Stimulated activated effector memory CD8-positive, alpha-beta T cell treated with anti-CD3 and anti-CD28 coated beads, Interleukin-12 subunit alpha, Interleukin-12 subunit beta, amount 100 ng/mL, for 72 hours (primary cell): ENCODE measurements around the gene CCDC188.

Source experiments
- ATAC-seq: fragments of 150-1000 bp; cut with Tn5 transposase; 2 replicates; pipeline ENCODE4 v1.10.0; 2021
- DNase-seq, 2 donors: peaks; one replicate each; pipeline ENCODE4 v3.0.0; 2021 to 2022; ENCODE audit warnings: low spot score in 2 of 2
- H3K27ac Mint-ChIP-seq: one replicate; pipeline ENCODE4 v1.8.0; 2022; ENCODE audit warnings: mild to moderate bottlenecking, mixed read lengths
- H3K36me3 Mint-ChIP-seq: one replicate; pipeline ENCODE4 v1.8.0; 2022; ENCODE audit warnings: mild to moderate bottlenecking, mixed read lengths
- H3K4me1 Mint-ChIP-seq: one replicate; pipeline ENCODE4 v1.8.0; 2022; ENCODE audit warnings: mixed read lengths
- H3K4me3 Mint-ChIP-seq: one replicate; pipeline ENCODE4 v1.8.0; 2022; ENCODE audit warnings: mild to moderate bottlenecking, mixed read lengths
- H3K9me3 Mint-ChIP-seq: one replicate; pipeline ENCODE4 v1.8.0; 2022; ENCODE audit warnings: mixed read lengths

Gene CCDC188

GRCh38 chr22:20116376-20116950, 34.4 kb downstream of the CCDC188 start:
- peaks cover 62% of the 10 kb centered on the region for H3K4me1 Mint-ChIP-seq
- no peak for DNase-seq
- peak overlapping the region; percentile 97 for H3K27ac Mint-ChIP-seq
- no peaks in the 10 kb centered on the region for H3K9me3 Mint-ChIP-seq
- H3K4me3 Mint-ChIP-seq: peak overlapping the region; percentile 87
- no peak for ATAC-seq
- peaks cover 100% of the 10 kb centered on the region for H3K36me3 Mint-ChIP-seq

GRCh38 chr22:20115691-20116375, 35.0 kb downstream of the CCDC188 start, which contains the start of gene RANBP1:
TSS of gene RANBP1 (plus strand) at chr22:20116104. CDS start at chr22:20116185, 81 bp downstream.
- Mint-ChIP-seq H3K9me3 (no peaks in the 10 kb centered on the region), H3K36me3 (peaks cover 100% of the 10 kb centered on the region), H3K4me1 (peaks cover 65% of the 10 kb centered on the region), H3K27ac (peak within 1 kb of the TSS; percentile 97), H3K4me3 (peak within 1 kb of the TSS; percentile 87)
- ATAC-seq (no peak), DNase-seq (no peak)

DNA sequence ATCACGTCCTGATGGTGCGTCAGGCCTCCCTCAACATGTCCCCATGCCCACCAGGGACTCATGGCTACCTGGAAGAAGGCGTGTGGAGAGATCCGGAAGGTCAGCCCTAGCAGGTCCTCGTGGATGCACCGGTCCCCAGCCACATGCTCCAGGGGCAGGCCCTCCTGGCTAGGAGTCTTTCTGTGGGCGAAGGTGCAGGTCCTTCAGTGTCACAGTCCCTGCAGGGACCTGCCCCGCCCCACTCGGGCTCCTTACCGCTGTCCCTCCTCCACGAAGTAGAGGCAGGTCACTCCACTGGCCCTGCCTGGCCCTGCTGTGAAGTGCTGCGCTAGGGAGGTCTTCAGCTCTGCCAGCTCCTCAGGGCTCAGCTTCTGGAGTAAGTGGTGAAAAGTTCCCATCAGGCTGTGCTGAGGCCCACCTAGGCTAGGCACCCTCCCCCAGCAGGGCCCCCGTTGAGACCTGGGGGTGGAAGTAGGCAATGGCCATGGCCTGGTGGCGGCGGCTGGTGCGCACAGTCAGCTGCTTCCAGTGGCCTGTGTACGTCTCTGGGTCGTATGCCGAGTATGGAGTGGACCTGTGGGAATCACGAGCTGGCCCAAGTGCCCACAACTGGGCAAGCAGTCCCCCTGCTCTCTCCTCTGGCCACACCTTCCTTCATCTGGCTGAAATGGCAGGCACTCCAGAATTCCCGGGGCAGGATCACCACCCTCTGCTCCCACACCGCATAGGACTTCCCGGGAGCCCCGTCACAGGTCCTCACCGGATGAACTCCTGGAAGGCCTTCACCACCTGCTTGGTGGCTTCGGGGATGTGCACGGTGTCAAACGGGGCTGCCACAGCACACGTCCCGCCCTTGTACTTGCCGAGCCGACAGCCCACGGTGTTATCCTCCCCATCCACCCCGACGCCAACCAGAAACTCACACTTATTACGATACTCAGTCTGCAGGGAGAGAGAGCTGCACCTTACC, 36.1 kb downstream of the CCDC188 start:
- peaks cover 58% of the 10 kb centered on the region for H3K4me1 Mint-ChIP-seq
- peak overlapping the region; percentile 97 for H3K27ac Mint-ChIP-seq
- no peaks in the 10 kb centered on the region for H3K9me3 Mint-ChIP-seq
- H3K4me3 Mint-ChIP-seq: peak overlapping the region; percentile 87
- ATAC-seq (no peak), DNase-seq (no peak)
- peaks cover 100% of the 10 kb centered on the region for H3K36me3 Mint-ChIP-seq

DNA sequence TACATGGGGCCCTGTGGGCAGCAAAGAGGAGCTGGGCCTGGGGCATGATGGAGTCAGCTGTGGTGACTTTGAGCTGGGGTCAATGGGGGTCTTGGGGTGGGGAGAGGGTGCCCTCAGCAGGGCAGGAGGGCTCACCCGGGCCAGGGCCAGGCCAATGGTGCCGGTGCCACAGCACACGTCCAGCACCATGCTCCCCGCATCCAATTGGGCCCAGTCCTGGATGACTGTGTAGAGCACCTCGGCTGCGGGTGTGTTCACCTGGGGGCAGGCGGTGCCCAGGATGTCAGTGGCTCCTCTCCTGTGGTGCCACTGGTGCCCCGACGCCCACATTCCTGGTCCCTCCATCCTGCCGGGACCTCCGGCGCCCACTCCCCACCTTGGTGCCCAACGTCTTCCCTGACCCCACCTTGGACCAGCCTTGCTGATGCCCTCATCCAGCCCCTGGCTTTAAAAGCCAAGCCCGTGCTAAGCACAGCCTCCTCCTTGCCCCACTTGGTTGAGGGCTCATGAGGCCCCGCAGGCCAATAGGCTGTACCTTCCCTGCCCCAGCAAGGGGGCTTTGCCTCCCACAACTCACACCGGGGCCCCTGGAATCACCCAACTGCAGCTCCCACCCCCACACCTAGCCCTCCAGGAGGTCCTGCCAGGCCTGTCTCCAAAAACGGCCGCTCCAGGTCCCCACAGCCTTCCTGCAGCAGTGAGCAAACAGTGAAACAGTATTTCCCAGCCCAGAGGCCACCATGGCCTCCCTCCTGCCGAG, 37.1 kb downstream of the CCDC188 start:
- H3K4me1 Mint-ChIP-seq: peaks cover 47% of the 10 kb centered on the region
- H3K36me3 Mint-ChIP-seq: peaks cover 99% of the 10 kb centered on the region

DNA sequence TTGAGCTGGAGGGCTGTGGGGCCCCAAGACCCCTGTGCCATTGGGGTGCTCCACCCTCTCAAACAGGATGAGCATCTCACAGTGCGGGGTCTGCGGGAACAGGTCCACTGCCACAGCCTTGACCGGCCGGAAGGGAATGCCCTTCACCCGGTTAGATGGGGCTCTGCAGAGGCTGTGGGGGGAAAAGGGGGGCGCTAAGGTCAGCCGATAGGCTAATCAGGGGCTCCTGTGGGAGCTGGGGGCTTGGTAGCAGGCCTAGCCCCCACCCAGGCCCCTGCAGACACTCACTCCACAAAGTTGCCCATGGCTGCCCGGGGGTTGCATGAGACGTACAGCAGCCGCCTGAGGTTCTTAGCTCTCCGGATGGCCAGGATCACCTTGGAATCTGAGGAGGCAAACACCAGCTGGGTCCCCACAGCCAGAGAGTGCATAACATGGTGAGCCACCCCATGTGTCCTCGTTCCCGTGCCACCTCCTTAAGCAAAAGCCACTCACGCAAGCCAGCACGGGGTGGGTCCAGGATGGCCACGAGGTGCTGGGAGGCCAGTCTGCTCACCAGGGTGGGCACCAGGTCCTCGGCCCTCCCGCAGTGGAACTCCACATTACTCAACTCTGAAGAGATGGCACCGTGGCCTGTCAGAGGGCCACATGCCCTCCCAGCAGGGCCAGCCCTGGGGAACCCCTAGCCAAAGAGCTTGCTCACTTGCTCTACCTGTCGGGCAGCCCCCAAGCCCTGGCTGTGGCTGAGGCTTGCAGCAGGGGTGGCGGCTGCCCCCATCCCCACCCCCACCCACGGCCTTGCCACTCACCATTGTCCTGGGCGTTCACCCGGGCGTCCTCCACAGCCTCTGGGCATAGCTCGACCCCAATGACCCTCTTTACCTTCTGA, 38.0 kb downstream of the CCDC188 start:
- DNase-seq: no peak
- no peak for ATAC-seq
- H3K36me3 Mint-ChIP-seq: peaks cover 99% of the 10 kb centered on the region
- peak overlapping the region; percentile 97 for H3K27ac Mint-ChIP-seq
- H3K4me3 Mint-ChIP-seq: no peak overlapping the region
- no peaks in the 10 kb centered on the region for H3K9me3 Mint-ChIP-seq
- H3K4me1 Mint-ChIP-seq: peaks cover 44% of the 10 kb centered on the region

More for the DNA sequence above, 37.1 kb downstream of the CCDC188 start:
- no peaks in the 10 kb centered on the region for H3K9me3 Mint-ChIP-seq
- ATAC-seq: no peak
- no peak for DNase-seq
- peak overlapping the region; percentile 97 for H3K27ac Mint-ChIP-seq
- no peak overlapping the region for H3K4me3 Mint-ChIP-seq

DNA sequence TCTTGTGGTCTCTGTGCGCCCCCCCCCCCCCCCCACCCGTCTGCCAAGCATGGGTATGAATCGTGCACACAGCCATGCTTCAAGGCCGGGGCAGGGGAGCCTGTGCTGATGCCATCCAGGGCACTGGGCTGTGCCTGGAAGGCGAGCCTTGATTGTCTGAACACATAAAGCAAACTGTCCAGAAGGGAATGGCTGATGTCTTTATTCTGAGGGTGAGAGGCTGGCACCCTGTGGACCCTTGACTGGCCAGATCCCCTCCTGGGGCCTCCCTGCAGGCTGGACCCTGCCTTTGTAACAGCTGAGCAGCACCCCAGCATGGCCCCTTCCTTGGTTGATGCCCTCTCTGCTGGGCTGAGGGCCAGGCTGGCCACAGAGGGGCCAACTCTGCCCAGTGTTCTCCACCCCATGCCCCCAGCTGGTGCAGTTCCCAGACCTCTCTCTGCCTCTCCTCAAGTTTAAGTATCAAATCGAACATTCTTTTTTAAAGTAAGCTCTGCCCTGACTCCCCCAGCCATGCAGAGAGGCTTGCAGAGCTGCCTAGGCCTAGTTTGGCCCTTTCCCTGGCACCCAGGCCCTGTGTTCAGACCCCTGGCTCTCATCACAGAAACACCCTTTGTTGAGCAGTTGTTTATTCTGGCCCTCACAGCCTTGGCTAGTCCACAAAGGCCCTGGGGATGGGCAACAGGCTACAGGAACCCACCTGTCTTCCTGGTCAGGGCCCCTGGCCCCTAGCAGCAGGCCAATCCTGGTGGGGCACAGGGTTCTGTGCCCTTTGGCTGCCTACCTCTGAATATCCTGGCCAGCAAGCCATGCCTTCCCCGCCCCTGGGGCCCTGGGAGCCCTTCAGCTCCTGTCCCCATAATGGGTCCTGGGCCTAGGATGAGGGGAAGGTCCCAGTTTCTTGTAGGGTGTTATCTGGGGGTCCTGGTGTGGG, 38.9 kb downstream of the CCDC188 start:
- Mint-ChIP-seq H3K4me3 (peak overlapping the region; percentile 29), H3K9me3 (no peaks in the 10 kb centered on the region), H3K4me1 (peaks cover 42% of the 10 kb centered on the region), H3K27ac (peak overlapping the region; percentile 97), H3K36me3 (peaks cover 99% of the 10 kb centered on the region)
- ATAC-seq (peak; percentile 0), DNase-seq (no peak)

- ATAC-seq (peak; percentile 70), DNase-seq (no peak)
- H3K36me3 Mint-ChIP-seq: peaks cover 98% of the 10 kb centered on the region
- peak overlapping the region; percentile 97 for H3K27ac Mint-ChIP-seq
- no peaks in the 10 kb centered on the region for H3K9me3 Mint-ChIP-seq
- no peak overlapping the region for H3K4me3 Mint-ChIP-seq
- H3K4me1 Mint-ChIP-seq: peaks cover 34% of the 10 kb centered on the region
Measured at GRCh38 chr22:20111045-20111688, 39.7 kb downstream of the CCDC188 start.

- ATAC-seq (no peak), DNase-seq (no peak)
- Mint-ChIP-seq H3K4me1 (peaks cover 28% of the 10 kb centered on the region), H3K9me3 (no peaks in the 10 kb centered on the region), H3K36me3 (peaks cover 92% of the 10 kb centered on the region), H3K27ac (peak overlapping the region; percentile 97), H3K4me3 (no peak overlapping the region)
Measured at GRCh38 chr22:20110359-20110985, 40.4 kb downstream of the CCDC188 start.

GRCh38 chr22:20109411-20110358, 41.2 kb downstream of the CCDC188 start:
- Mint-ChIP-seq H3K9me3 (no peaks in the 10 kb centered on the region), H3K27ac (peak overlapping the region; percentile 97), H3K36me3 (peaks cover 92% of the 10 kb centered on the region), H3K4me1 (peaks cover 22% of the 10 kb centered on the region), H3K4me3 (no peak overlapping the region)
- no peak for DNase-seq
- no peak for ATAC-seq

- Mint-ChIP-seq H3K27ac (peak overlapping the region; percentile 77), H3K9me3 (no peaks in the 10 kb centered on the region), H3K4me1 (peaks cover 14% of the 10 kb centered on the region), H3K4me3 (no peak overlapping the region), H3K36me3 (peaks cover 91% of the 10 kb centered on the region)
- DNase-seq: no peak
- no peak for ATAC-seq
Measured at GRCh38 chr22:20108757-20109230, 42.1 kb downstream of the CCDC188 start.

DNA sequence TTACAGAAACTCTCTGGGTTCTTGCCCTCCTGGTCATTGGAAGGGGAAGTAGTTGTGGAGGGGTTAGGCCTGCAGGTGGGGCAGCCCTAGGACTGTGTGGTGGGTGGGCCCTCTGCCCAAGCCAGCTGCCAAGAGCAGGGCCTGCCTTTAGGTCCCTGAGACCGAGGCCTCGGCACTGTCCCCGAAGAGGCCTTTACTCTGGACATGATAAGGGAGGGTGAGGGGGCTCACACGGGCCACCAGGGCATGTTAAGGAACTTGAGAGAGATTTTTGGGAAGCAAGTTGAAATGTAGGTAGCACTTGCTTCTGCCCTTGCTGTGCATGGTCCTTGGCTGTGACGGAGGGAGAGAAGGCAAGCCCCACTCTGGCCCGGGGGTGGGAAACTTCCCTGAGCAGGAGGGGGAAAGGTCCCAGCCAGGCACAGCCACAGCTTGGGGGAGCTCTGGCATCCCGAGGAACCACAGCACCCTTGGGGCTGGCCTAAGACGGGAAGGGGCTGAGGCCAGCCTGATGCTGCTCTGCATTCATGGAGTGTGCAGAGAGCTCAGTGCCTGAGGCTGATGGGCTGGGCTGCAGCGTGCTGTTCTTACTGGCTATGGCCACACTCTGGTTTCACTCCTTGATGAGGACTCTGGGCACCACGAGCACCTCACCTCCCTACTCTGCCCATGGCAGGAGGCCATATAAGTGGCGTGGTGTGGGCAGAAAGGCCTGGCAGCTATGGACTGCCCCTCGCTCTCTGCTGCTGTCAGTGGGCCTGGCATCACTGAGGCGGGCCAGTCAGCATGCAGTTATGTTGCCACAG, 42.7 kb downstream of the CCDC188 start:
- no peak for ATAC-seq
- no peak for DNase-seq
- Mint-ChIP-seq H3K27ac (peak overlapping the region; percentile 77), H3K36me3 (peaks cover 91% of the 10 kb centered on the region), H3K4me3 (no peak overlapping the region), H3K4me1 (peaks cover 14% of the 10 kb centered on the region), H3K9me3 (no peaks in the 10 kb centered on the region)
